K562 (cell line): ENCODE results near the gene NFRKB. TPM values are rescaled to one million over a fixed set of nuclear protein-coding genes. Genes with fewer than 3 reads are reported as not detected.

Experiments
- ATAC-seq: fragments of 200-7000 bp; cut with Tn5 transposase; 3 replicates; pipeline ENCODE4 v1.9.1; 2020; ENCODE audit warnings: moderate library complexity
- BruUV-seq: library from RNA; stranded (reverse); fragments of 400-500 nt; replicated peaks from 2 replicates; lab custom pipeline; 2021; lab: Mats Ljungman, UMichigan
- CTCF ChIA-PET: fragments of 300-600 bp; formaldehyde crosslinking; extraction: SDS; loops from one replicate; lab custom pipeline; 2021; ENCODE audit warnings: low intra/inter-chr PET ratio; lab: Yijun Ruan, JAX
- POLR2A ChIA-PET: fragments of 300-600, 350-650 bp; sonication (Branson Sonifier 250); formaldehyde crosslinking; extraction: SDS; loops from one replicate; lab custom pipeline; 2021; ENCODE audit warnings: antibody characterized with exemption, inconsistent platforms; lab: Yijun Ruan, JAX
- DNase-seq, 4 experiments: peaks; one replicate each; pipeline versions ENCODE4 v3.0.0 to v3.0.0-alpha.2; 2011 to 2018; ENCODE audit warnings: low spot score in 3 of 4, mixed read lengths in 3 of 4; ENCODE audit errors: extremely low read depth in 1 of 4
- FAIRE-seq: peaks from 2 replicates; lab custom pipeline; 2011; peaks lifted over from hg19 to GRCh38; lab: Jason Lieb, UNC
- H2AFZ ChIP-seq: 2 replicates; pipeline ENCODE4 v1.6.0; 2011; ENCODE audit warnings: low read depth, low read length, control low read depth, inconsistent platforms
- H3K27ac ChIP-seq: fragments of 200-600 bp; 3 replicates; pipeline ENCODE4 v1.8.0; 2011; ENCODE audit warnings: low read depth, mild to moderate bottlenecking, control low read depth, inconsistent platforms, low read length, moderate library complexity, mixed read lengths; ENCODE audit errors: extremely low read depth
- H3K27me3 ChIP-seq, 2 experiments: fragments of 300-600 bp in 1 of 2; 2 replicates in 1 of 2; 3 replicates in 1 of 2; pipeline versions ENCODE4 v1.6.0 to v1.8.0; 2011; ENCODE audit warnings: inconsistent platforms in 2 of 2, low read length in 2 of 2, mild to moderate bottlenecking in 1 of 2, mixed read lengths in 1 of 2, moderate library complexity in 1 of 2; ENCODE audit not compliant: control insufficient read depth in 2 of 2, insufficient read depth in 2 of 2
- H3K36me3 ChIP-seq: fragments of 300-600 bp; 3 replicates; pipeline ENCODE4 v1.8.0; 2011; ENCODE audit warnings: mild to moderate bottlenecking, low read length, inconsistent platforms; ENCODE audit not compliant: control insufficient read depth, insufficient read depth
- H3K4me1 ChIP-seq, 2 experiments: fragments of 200-600 bp in 1 of 2; replicated peaks in 1 of 2; 2 replicates in 1 of 2; 3 replicates in 1 of 2; pipeline versions ENCODE4 v1.5.1 to v1.8.0; 2011; ENCODE audit warnings: inconsistent platforms in 2 of 2, low read length in 2 of 2, mild to moderate bottlenecking in 1 of 2, mixed read lengths in 1 of 2, moderate library complexity in 1 of 2; ENCODE audit not compliant: control insufficient read depth in 2 of 2, insufficient read depth in 2 of 2
- H3K4me2 ChIP-seq: 2 replicates; pipeline ENCODE4 v1.6.1; 2011; ENCODE audit warnings: low read length, control low read depth, inconsistent platforms, mixed read lengths; ENCODE audit not compliant: insufficient read depth
- H3K4me3 ChIP-seq: fragments of 200-600 bp; sonication (generic), shearing (Covaris generic); 2 replicates; pipeline ENCODE4 v1.5.1; 2016; ENCODE audit warnings: control low read depth, inconsistent platforms
- H3K79me2 ChIP-seq: fragments of 200-600 bp; 3 replicates; pipeline ENCODE4 v1.8.0; 2011; ENCODE audit warnings: low read length, inconsistent platforms; ENCODE audit not compliant: control insufficient read depth, insufficient read depth
- H3K9ac ChIP-seq, 2 experiments: 2 replicates each; pipeline versions ENCODE4 v1.6.0 to v1.6.1; 2011; ENCODE audit warnings: low read depth in 2 of 2, low read length in 2 of 2, control low read depth in 1 of 2, inconsistent platforms in 1 of 2, mild to moderate bottlenecking in 1 of 2, mixed read lengths in 1 of 2; ENCODE audit not compliant: insufficient read depth in 1 of 2
- H3K9me1 ChIP-seq: one replicate; pipeline ENCODE4 v1.6.0; 2011; ENCODE audit warnings: inconsistent platforms, mild to moderate bottlenecking, low read length, moderate library complexity; ENCODE audit not compliant: control insufficient read depth, insufficient read depth
- H3K9me3 ChIP-seq: replicated peaks from 2 replicates; pipeline ENCODE4 v1.5.1; 2011; ENCODE audit warnings: low read depth, low read length, inconsistent platforms; ENCODE audit not compliant: control insufficient read depth, insufficient read depth
- H4K20me1 ChIP-seq: replicated peaks from 2 replicates; pipeline ENCODE4 v1.6.1; 2011; ENCODE audit warnings: low read length, inconsistent platforms, mixed read lengths; ENCODE audit not compliant: control insufficient read depth, insufficient read depth
- CREBBP ChIP-seq: IDR thresholded peaks from one replicate; pipeline ENCODE4 v1.6.1; 2012; ENCODE audit warnings: low read depth, mild to moderate bottlenecking, control low read depth, inconsistent platforms, low read length
- NR2F6 ChIP-seq: fragments of 450-650 bp; formaldehyde crosslinking; IDR thresholded peaks from 2 replicates; pipeline ENCODE4 v1.4.0; 2020; ENCODE audit warnings: mild to moderate bottlenecking
- WGBS: fragments of 100-300 bp; shearing (Covaris generic); methylation state at CpG from one replicate; pipeline ENCODE4 v1.1.6; 2016; ENCODE audit warnings: low coverage, mixed read lengths; ENCODE audit not compliant: insufficient coverage; ENCODE audit errors: missing lambda C conversion rate; 5-methylcytosine and 5-hydroxymethylcytosine counted together
- in situ Hi-C: fragments of 300-500 bp; cut with MboI; formaldehyde crosslinking; loops from 4 replicates; pipeline ENCODE4 v1.15.0; 2018; ENCODE audit warnings: inconsistent platforms, mixed read lengths
- intact Hi-C: fragments of 100-400 bp; cut with micrococcal nuclease; formaldehyde crosslinking; loops from 2 replicates; pipeline ENCODE4 v1.14.2; 2022
- polyA plus RNA-seq, 8 experiments: library from polyadenylated mRNA; depleted of rRNA in 4 of 8; stranded (reverse) in 5 of 8; unstranded in 3 of 8; fragments of >200 nt; fragmentation: Nextera tagmentation in 2 of 8; fragmentation: Illumina TruSeq in 1 of 8; extraction: Ambion mirVana in 2 of 8; extraction: Trizol in 1 of 8; gene quantifications; 2 replicates each; pipeline versions ENCODE4 v1.2.1 to v1.2.3, GENCODE V29; 2011 to 2014; ENCODE audit warnings: inconsistent platforms in 1 of 8, missing spikeins in 1 of 8
- total RNA-seq, 7 experiments: library from RNA; depleted of rRNA in 6 of 7; stranded (reverse); fragments of >200 nt in 6 of 7; fragmentation: Illumina TruSeq in 2 of 7; extraction: Trizol in 2 of 7; gene quantifications; 2 replicates each; pipeline versions ENCODE4 v1.2.1 to v1.2.3, GENCODE V29; 2011 to 2021; ENCODE audit warnings: low replicate concordance in 1 of 7
- TF ChIP-seq, protein P1 (sequence below): fragments of 200-800 bp; sonication (Bioruptor generic); IDR thresholded peaks from 2 replicates; pipeline ENCODE4 v1.6.1; 2017; ENCODE audit warnings: missing genetic modification characterization, missing compliant biosample characterization
- TF ChIP-seq, protein P2 (sequence below), 2 experiments: fragments of 450-650 bp in 1 of 2; sonication (generic) in 1 of 2; formaldehyde crosslinking in 1 of 2; IDR thresholded peaks; 2 replicates each; pipeline versions ENCODE4 v1.7.1 to v1.9.0; 2016 to 2022; ENCODE audit warnings: inconsistent platforms in 1 of 2, mild to moderate bottlenecking in 1 of 2, missing genetic modification reagents in 1 of 2
- TF ChIP-seq, protein P3 (sequence below): sonication (generic); formaldehyde crosslinking; IDR thresholded peaks from 2 replicates; pipeline ENCODE4 v1.8.1; 2023; ENCODE audit warnings: mild to moderate bottlenecking, missing genetic modification reagents

Gene NFRKB
- total and polyA plus RNA-seq, 9 of the 15 experiments (the other 6 are each of a cell fraction or from before 2014, with no cell fraction given): 7.1 to 42.6 (median 23.9) TPM

DNA sequence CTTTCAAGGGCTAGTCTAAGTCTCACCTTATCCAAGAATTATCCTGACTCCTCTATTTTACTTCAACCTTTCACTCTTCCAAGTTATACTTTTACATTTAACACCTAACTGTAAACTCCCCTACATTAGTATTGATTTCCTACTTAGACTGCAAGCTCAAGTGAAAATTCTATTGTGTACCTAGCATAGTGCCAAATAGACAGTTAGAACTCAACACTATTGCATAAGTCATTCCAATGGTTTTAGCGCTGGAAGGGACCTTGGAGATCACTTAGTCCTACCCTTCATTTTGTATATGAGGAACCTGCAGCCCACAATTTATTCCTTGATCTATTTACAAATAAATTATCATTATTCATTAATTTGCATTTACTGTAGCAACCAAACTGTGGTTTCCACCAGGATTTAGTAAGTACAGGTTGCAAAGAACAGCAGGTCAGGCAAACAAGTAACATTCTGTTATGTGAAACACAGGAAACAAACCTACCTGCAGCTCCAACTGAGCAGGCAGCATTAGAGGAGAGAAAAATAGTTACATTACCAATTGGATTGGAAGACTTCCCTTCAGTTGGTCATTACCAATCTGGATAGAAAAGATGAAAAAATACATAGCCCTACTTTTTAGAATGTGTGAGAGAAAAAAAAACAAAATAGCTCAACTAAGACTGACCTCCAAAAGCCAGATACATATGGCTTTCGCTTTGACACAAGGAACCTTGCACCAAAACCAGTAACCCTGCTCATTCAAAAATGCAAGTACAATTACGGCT lies 33.7 kb upstream of the NFRKB start:
- Histone ChIP-seq H3K36me3 (peaks cover 11% of the 10 kb centered on the region; the same call in 1 of the 3 replicates), H3K4me3 (no peak overlapping the region), H3K27ac (no peak overlapping the region), H3K9ac (no peak overlapping the region), H3K4me2 (no peak overlapping the region), H3K27me3 (no peaks in the 10 kb centered on the region), H2AFZ (no peak overlapping the region), H3K9me3 (no peaks in the 10 kb centered on the region), H3K9me1 (no peaks in the 10 kb centered on the region), H3K4me1 (peaks cover 6 to 9% of the 10 kb centered on the region in 2 experiments; a peak in 4 of 5 replicates), H3K79me2 (no peaks in the 10 kb centered on the region), H4K20me1 (no peaks in the 10 kb centered on the region)
- TF ChIP-seq NR2F6 (CRISPR knock-in tag) (no peak), CREBBP (no peak)
- TF ChIP-seq, protein P1, sequence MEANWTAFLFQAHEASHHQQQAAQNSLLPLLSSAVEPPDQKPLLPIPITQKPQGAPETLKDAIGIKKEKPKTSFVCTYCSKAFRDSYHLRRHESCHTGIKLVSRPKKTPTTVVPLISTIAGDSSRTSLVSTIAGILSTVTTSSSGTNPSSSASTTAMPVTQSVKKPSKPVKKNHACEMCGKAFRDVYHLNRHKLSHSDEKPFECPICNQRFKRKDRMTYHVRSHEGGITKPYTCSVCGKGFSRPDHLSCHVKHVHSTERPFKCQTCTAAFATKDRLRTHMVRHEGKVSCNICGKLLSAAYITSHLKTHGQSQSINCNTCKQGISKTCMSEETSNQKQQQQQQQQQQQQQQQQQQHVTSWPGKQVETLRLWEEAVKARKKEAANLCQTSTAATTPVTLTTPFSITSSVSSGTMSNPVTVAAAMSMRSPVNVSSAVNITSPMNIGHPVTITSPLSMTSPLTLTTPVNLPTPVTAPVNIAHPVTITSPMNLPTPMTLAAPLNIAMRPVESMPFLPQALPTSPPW (CRISPR knock-in tag): no peak
- TF ChIP-seq, protein P2, sequence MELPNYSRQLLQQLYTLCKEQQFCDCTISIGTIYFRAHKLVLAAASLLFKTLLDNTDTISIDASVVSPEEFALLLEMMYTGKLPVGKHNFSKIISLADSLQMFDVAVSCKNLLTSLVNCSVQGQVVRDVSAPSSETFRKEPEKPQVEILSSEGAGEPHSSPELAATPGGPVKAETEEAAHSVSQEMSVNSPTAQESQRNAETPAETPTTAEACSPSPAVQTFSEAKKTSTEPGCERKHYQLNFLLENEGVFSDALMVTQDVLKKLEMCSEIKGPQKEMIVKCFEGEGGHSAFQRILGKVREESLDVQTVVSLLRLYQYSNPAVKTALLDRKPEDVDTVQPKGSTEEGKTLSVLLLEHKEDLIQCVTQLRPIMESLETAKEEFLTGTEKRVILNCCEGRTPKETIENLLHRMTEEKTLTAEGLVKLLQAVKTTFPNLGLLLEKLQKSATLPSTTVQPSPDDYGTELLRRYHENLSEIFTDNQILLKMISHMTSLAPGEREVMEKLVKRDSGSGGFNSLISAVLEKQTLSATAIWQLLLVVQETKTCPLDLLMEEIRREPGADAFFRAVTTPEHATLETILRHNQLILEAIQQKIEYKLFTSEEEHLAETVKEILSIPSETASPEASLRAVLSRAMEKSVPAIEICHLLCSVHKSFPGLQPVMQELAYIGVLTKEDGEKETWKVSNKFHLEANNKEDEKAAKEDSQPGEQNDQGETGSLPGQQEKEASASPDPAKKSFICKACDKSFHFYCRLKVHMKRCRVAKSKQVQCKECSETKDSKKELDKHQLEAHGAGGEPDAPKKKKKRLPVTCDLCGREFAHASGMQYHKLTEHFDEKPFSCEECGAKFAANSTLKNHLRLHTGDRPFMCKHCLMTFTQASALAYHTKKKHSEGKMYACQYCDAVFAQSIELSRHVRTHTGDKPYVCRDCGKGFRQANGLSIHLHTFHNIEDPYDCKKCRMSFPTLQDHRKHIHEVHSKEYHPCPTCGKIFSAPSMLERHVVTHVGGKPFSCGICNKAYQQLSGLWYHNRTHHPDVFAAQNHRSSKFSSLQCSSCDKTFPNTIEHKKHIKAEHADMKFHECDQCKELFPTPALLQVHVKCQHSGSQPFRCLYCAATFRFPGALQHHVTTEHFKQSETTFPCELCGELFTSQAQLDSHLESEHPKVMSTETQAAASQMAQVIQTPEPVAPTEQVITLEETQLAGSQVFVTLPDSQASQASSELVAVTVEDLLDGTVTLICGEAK (IDR thresholded peaks at IDR 0.05): no peak
- TF ChIP-seq, protein P2 (CRISPR knock-in tag; IDR thresholded peaks at IDR 0.05): no peak
- TF ChIP-seq, protein P3, sequence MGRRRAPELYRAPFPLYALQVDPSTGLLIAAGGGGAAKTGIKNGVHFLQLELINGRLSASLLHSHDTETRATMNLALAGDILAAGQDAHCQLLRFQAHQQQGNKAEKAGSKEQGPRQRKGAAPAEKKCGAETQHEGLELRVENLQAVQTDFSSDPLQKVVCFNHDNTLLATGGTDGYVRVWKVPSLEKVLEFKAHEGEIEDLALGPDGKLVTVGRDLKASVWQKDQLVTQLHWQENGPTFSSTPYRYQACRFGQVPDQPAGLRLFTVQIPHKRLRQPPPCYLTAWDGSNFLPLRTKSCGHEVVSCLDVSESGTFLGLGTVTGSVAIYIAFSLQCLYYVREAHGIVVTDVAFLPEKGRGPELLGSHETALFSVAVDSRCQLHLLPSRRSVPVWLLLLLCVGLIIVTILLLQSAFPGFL (CRISPR knock-in tag): no peak
- ATAC-seq: no peak
- 75% methylated on average over 3 of the region's 3 CpGs for WGBS
- intact Hi-C loops (no loop called here), in situ Hi-C loops (loop anchor here (5.0 kb wide), 1 partner anchor 203 kb away; no protein-coding TSS in a partner anchor)
- CTCF ChIA-PET: no interaction called here
- POLR2A ChIA-PET: interaction anchor here (0.7 kb wide), 1 partner anchor 73 kb away, joined by 3 read pairs; no protein-coding TSS in a partner anchor
- FAIRE-seq: no peak
- no TSS peak for BruUV-seq
- no peak for DNase-seq
